ENCODE data around the gene VN1R5.

Gene VN1R5

DNA sequence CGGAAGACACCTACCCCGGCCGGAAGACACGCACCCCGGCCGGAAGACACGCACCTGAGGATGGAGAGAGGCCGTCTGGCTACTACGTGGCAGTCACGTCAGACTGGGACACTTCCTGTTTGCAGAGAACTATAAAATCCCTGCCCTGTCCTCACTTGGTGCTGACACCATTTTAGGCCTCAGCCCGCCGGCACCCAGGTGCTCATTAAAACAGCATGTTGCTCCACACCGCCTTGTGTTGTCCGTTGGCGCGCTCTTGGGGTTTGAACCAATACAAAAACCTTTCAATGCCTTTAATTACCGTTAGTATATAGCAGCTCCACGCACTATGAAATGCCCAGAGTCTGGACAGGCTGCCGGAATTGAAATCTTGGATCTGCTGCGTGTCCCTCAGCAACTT lies 34.7 kb downstream of the VN1R5 start:
- no peak for TF ChIP-seq ZFX (IDR thresholded peaks at IDR 0.05; ENCODE audit: borderline replicate concordance)
- TF ChIP-seq, protein P1, sequence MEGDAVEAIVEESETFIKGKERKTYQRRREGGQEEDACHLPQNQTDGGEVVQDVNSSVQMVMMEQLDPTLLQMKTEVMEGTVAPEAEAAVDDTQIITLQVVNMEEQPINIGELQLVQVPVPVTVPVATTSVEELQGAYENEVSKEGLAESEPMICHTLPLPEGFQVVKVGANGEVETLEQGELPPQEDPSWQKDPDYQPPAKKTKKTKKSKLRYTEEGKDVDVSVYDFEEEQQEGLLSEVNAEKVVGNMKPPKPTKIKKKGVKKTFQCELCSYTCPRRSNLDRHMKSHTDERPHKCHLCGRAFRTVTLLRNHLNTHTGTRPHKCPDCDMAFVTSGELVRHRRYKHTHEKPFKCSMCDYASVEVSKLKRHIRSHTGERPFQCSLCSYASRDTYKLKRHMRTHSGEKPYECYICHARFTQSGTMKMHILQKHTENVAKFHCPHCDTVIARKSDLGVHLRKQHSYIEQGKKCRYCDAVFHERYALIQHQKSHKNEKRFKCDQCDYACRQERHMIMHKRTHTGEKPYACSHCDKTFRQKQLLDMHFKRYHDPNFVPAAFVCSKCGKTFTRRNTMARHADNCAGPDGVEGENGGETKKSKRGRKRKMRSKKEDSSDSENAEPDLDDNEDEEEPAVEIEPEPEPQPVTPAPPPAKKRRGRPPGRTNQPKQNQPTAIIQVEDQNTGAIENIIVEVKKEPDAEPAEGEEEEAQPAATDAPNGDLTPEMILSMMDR (IDR thresholded peaks at IDR 0.05), result no peak
- H3K27ac ChIP-seq, result no peak overlapping the region

DNA sequence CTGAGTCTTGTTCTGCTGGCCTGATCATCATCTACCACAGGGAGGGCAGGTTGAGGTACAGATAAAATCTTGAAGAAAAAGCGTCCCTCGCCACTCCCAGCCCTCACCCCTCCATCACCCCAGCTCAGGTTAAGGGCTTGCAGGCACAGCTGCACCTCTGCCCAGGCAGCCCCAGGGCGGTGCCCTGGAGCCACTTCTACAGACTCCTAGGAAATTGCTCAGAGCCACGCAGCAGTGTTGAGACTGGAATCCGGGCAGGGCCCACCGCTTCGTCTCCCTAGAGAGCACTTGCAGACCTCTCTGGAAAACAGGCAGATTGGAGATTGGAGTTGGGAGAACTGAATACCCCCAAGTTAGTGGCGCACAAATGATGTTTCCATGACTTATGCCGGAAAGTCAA lies 35.3 kb downstream of the VN1R5 start:
- TF ChIP-seq, protein P1 (IDR thresholded peaks at IDR 0.05), result no peak
- no peak for TF ChIP-seq ZFX (IDR thresholded peaks at IDR 0.05; ENCODE audit: borderline replicate concordance)
- H3K27ac ChIP-seq, result no peak overlapping the region

DNA sequence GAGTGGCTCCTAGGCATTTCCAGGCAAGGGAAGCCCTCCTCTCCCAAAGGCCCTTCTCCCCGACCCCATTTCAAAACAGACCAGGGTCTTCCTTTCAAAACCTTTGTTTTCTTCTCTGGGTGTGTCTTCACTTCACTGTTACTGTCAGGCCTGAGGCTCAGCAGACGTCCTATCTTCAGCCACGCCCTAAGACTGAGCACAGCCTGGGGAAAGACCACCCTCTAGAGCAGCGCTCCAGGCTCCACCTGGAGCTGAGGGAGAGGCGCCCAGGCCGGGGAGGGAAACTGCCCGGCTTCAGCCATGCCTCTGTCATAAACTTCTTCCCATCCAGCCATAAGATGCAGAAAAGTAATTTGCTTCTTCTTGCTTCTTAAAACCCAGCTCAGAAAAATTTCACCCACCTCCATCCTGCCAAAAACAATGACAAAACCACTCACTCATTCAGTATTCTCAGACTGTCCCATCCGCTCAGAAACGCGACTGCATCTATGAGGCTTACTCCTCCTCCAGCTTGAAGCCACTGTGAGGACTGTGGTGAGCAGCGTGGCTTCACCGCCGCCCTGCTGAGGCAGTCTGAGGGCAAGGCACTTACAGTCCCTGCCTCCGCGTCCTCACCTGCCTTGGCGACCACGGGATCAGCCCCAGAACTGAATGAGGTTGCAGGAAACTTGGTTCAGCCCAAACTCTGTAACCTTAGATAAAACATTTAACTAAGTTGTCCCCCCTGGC lies 36.1 kb downstream of the VN1R5 start:
- H3K27ac ChIP-seq, result no peak overlapping the region
- TF ChIP-seq, protein P1 (IDR thresholded peaks at IDR 0.05), result no peak
- TF ChIP-seq ZFX (IDR thresholded peaks at IDR 0.05; ENCODE audit: borderline replicate concordance), result no peak

DNA sequence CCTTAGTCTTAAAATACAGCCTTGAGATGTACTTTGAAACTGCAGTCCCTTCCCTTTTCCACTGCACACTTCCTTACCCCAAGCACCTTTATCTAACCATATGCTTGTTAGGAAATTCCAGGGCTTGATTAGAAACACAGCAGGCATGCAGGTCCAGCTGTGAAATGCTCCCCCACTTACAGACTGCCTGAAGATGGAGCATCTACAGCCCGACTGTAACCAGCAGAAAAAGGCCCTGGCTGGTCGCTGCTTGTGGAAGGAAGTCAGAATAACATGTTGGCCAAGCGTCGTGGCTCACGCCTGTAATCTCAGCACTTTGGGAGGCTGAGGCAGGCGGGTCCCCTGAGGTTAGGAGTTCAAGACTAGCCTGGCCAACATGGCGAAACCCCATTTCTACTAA lies 37.2 kb downstream of the VN1R5 start:
- H3K27ac ChIP-seq, result no peak overlapping the region
- TF ChIP-seq, protein P1 (IDR thresholded peaks at IDR 0.05), result no peak
- no peak for TF ChIP-seq ZFX (IDR thresholded peaks at IDR 0.05; ENCODE audit: borderline replicate concordance)

DNA sequence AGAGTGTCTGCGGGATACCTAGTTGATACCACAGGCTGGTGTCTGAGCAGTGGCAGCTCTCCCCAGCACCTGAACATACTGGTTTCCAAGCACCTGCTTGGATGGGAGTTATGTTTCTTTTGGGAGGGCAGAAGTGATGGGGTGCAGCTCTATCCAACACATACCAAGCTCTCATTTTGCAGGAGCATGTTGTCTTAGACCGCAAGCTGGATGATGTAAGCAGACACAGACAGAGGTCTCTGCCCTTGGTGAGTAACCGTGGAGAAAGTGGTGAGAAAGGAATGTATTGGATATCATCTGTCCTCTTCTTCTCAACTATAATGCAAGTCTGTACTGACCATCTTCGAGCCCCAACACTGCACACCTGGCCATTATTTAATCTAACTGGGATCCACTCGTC lies 38.4 kb downstream of the VN1R5 start:
- TF ChIP-seq, protein P1 (IDR thresholded peaks at IDR 0.05), result no peak
- no peak for TF ChIP-seq ZFX (IDR thresholded peaks at IDR 0.05; ENCODE audit: borderline replicate concordance)
- H3K27ac ChIP-seq, result no peak overlapping the region

DNA sequence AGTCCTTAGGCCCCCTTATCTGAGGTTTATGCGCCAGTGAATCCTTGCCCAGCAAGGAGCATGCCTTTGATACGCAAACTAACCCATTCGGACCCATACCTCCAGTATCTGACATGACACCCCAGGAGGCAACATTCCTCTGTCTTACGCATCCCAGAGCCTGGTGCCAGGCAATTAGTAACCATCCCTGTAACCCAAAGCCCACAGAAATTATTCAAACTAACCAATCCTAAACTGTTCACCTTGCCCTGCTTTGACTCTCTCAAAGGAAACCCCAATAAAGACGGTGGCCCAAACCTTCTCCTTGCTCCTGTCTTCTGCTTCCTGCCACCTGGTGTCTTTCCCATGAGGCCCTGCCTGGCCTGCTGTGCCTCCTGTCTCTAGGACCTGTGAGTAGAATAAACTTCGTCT lies 39.4 kb downstream of the VN1R5 start:
- no peak overlapping the region for H3K27ac ChIP-seq
- TF ChIP-seq ZFX (IDR thresholded peaks at IDR 0.05; ENCODE audit: borderline replicate concordance), result no peak
- TF ChIP-seq, protein P1 (IDR thresholded peaks at IDR 0.05), result no peak

DNA sequence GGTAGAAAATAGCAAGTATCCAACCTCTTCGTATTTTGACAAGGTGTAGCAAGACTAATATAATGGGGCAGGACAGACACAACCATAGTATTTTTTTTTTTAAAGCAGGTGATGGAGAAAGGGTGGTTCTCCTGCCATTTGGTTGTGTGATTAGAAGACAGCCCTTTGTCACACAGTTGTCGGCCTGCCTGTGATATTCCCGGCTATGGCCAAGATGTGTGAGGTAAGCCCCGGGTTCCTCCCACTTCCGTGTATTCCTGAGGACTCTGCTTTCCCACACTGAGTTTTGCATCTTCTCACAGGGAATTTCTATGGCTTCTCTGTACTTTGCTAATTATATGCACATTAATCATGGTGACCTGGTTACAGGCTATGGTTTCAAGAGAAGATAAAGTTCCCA lies 39.9 kb downstream of the VN1R5 start:
- TF ChIP-seq, protein P1 (IDR thresholded peaks at IDR 0.05), result no peak
- no peak for TF ChIP-seq ZFX (IDR thresholded peaks at IDR 0.05; ENCODE audit: borderline replicate concordance)
- H3K27ac ChIP-seq, result no peak overlapping the region

All from 22Rv1 (cell line).